Parathyroid adenoma (tissue), 2 donors: Measurements from ENCODE around the gene EMX1.
A peak's percentile ranks its signal among the peaks of the same experiment; 100 is the strongest.

Experiments
- H2AFZ ChIP-seq: fragments of 300-600 bp; sonication (generic); one replicate; pipeline ENCODE4 v1.7.0; 2017; ENCODE audit warnings: antibody characterized with exemption, mild to moderate bottlenecking
- H3K27ac ChIP-seq: fragments of 300-600 bp; sonication (generic); one replicate; pipeline ENCODE4 v1.7.0; 2017
- H3K27me3 ChIP-seq: fragments of 300-600 bp; sonication (generic); one replicate; pipeline ENCODE4 v1.7.0; 2017; ENCODE audit warnings: low read length; ENCODE audit not compliant: control insufficient read depth, insufficient read depth
- H3K36me3 ChIP-seq: fragments of 300-600 bp; sonication (generic); one replicate; pipeline ENCODE4 v1.7.0; 2017; ENCODE audit warnings: low read length; ENCODE audit not compliant: control insufficient read depth, insufficient read depth
- H3K4me1 ChIP-seq: fragments of 300-600 bp; sonication (generic); one replicate; pipeline ENCODE4 v1.7.0; 2017; ENCODE audit warnings: control low read depth
- H3K4me2 ChIP-seq: fragments of 300-600 bp; sonication (generic); one replicate; pipeline ENCODE4 v1.7.0; 2017; ENCODE audit warnings: low read length
- H3K4me3 ChIP-seq: fragments of 300-600 bp; sonication (generic); one replicate; pipeline ENCODE4 v1.7.0; 2017; ENCODE audit warnings: low read depth, low read length
- H3K79me2 ChIP-seq: fragments of 300-600 bp; sonication (generic); one replicate; pipeline ENCODE4 v1.7.0; 2017; ENCODE audit warnings: control low read depth
- H3K9ac ChIP-seq: fragments of 300-600 bp; sonication (generic); one replicate; pipeline ENCODE4 v1.7.0; 2017; ENCODE audit warnings: mild to moderate bottlenecking
- H3K9me3 ChIP-seq: fragments of 300-600 bp; sonication (generic); one replicate; pipeline ENCODE4 v1.7.0; 2017; ENCODE audit warnings: low read length; ENCODE audit not compliant: control insufficient read depth
- CTCF ChIP-seq: fragments of 300-600 bp; sonication (generic); IDR thresholded peaks from one replicate; pipeline ENCODE4 v1.7.0; 2017; ENCODE audit warnings: antibody characterized with exemption, mild to moderate bottlenecking
- donor health status: primary hyperparathyroidism.

EMX1 gene

GRCh38 chr2:72889991-72890390, 27.3 kb upstream of the EMX1 start:
- H3K4me2 ChIP-seq = no peak overlapping the region
- no peak overlapping the region for H3K9ac ChIP-seq
- H3K36me3 ChIP-seq = no peaks in the 10 kb centered on the region
- H3K27ac ChIP-seq = no peak overlapping the region
- H3K9me3 ChIP-seq = no peaks in the 10 kb centered on the region
- H2AFZ ChIP-seq = no peak overlapping the region
- TF ChIP-seq CTCF = no peak
- H3K4me1 ChIP-seq = peaks cover 15% of the 10 kb centered on the region
- H3K4me3 ChIP-seq = no peak overlapping the region
- no peaks in the 10 kb centered on the region for H3K27me3 ChIP-seq
- H3K79me2 ChIP-seq = peaks cover 7% of the 10 kb centered on the region

- no peak overlapping the region for H3K9ac ChIP-seq
- no peaks in the 10 kb centered on the region for H3K36me3 ChIP-seq
- H3K27me3 ChIP-seq = no peaks in the 10 kb centered on the region
- no peak overlapping the region for H3K4me3 ChIP-seq
- H3K27ac ChIP-seq = no peak overlapping the region
- no peak overlapping the region for H3K4me2 ChIP-seq
- peaks cover 7% of the 10 kb centered on the region for H3K79me2 ChIP-seq
- no peaks in the 10 kb centered on the region for H3K9me3 ChIP-seq
- H3K4me1 ChIP-seq = peaks cover 15% of the 10 kb centered on the region
- no peak overlapping the region for H2AFZ ChIP-seq
- no peak for TF ChIP-seq CTCF
These were observed 26.1 kb upstream of the EMX1 start for GRCh38 chr2:72891091-72891818.

- Histone ChIP-seq H3K9me3 (no peaks in the 10 kb centered on the region), H2AFZ (no peak overlapping the region), H3K27me3 (no peaks in the 10 kb centered on the region), H3K4me1 (peaks cover 13% of the 10 kb centered on the region), H3K36me3 (no peaks in the 10 kb centered on the region), H3K79me2 (peaks cover 7% of the 10 kb centered on the region), H3K27ac (no peak overlapping the region), H3K4me3 (no peak overlapping the region), H3K9ac (no peak overlapping the region), H3K4me2 (no peak overlapping the region)
- TF ChIP-seq CTCF = peak; percentile 82
These were observed 24.7 kb upstream of the EMX1 start for GRCh38 chr2:72892506-72893173.

- Histone ChIP-seq H3K27ac (no peak overlapping the region), H3K27me3 (no peaks in the 10 kb centered on the region), H3K79me2 (peaks cover under 1% of the 10 kb centered on the region), H3K4me1 (peaks cover 4% of the 10 kb centered on the region), H3K4me2 (no peak overlapping the region), H2AFZ (no peak overlapping the region), H3K4me3 (no peak overlapping the region), H3K9me3 (no peaks in the 10 kb centered on the region), H3K36me3 (no peaks in the 10 kb centered on the region), H3K9ac (no peak overlapping the region)
- peak; percentile 72 for TF ChIP-seq CTCF
These were observed 23.6 kb upstream of the EMX1 start for GRCh38 chr2:72893594-72894319.
